Measurements from ENCODE around the gene ADARB1.
"Not testable (repeated sequence)": the region's sequence is repeated elsewhere in the genome, so short reads cannot be mapped to it uniquely, and the experiment has no call there.

The ADARB1 gene

GRCh38 chr21:45141507-45141906, 67.1 kb downstream of the ADARB1 start:
- no peak for TF ChIP-seq CTCF (IDR thresholded peaks at IDR 0.05; ENCODE audit: borderline replicate concordance, control extremely low read depth, extremely low read depth, insufficient read depth, missing control alignments)
- in situ Hi-C loops (cut with MboI; ENCODE audit: low sequenced_read_pairs, unreplicated experiment): loop anchor here (25.0 kb wide), 1 partner anchor 296 kb away; no protein-coding TSS in a partner anchor
- DNase-seq (ENCODE audit: low spot score): no peak

GRCh38 chr21:45142469-45143308, 68.3 kb downstream of the ADARB1 start:
- no peak for TF ChIP-seq CTCF (IDR thresholded peaks at IDR 0.05; ENCODE audit: borderline replicate concordance, control extremely low read depth, extremely low read depth, insufficient read depth, missing control alignments)
- in situ Hi-C loops (cut with MboI; ENCODE audit: low sequenced_read_pairs, unreplicated experiment): loop anchor here (25.0 kb wide), 1 partner anchor 295 kb away; no protein-coding TSS in a partner anchor
- DNase-seq (ENCODE audit: low spot score): no peak

GRCh38 chr21:45143855-45144254, 69.5 kb downstream of the ADARB1 start:
- in situ Hi-C loops (cut with MboI; ENCODE audit: low sequenced_read_pairs, unreplicated experiment): loop anchor here (25.0 kb wide), 1 partner anchor 293 kb away; no protein-coding TSS in a partner anchor
- DNase-seq (ENCODE audit: low spot score): no peak
- TF ChIP-seq CTCF (IDR thresholded peaks at IDR 0.05; ENCODE audit: borderline replicate concordance, control extremely low read depth, extremely low read depth, insufficient read depth, missing control alignments): no peak

DNA sequence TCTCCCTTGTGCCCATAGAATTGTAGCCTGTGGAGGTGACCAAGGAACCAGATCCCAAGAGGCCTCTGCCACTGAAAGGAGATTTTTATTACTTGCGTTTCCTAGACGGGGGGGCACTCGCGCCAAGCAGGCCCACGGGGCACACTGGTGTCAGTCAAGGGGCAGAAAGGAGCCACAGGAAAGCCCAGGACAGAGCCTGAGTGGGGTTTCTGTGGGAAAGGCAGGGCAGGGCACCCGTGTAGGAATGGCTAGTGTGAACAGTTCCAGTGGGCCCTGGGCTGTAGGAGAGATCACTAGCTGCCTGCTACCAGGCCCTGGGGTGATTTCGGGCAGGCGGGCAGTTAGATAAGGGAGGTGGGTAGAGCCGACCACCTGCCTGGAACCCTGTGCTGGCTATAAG, 70.8 kb downstream of the ADARB1 start:
- DNase-seq (ENCODE audit: low spot score): no peak
- no peak for TF ChIP-seq CTCF (IDR thresholded peaks at IDR 0.05; ENCODE audit: borderline replicate concordance, control extremely low read depth, extremely low read depth, insufficient read depth, missing control alignments)
- in situ Hi-C loops (cut with MboI; ENCODE audit: low sequenced_read_pairs, unreplicated experiment): loop anchor here (25.0 kb wide), 1 partner anchor 292 kb away; no protein-coding TSS in a partner anchor

DNA sequence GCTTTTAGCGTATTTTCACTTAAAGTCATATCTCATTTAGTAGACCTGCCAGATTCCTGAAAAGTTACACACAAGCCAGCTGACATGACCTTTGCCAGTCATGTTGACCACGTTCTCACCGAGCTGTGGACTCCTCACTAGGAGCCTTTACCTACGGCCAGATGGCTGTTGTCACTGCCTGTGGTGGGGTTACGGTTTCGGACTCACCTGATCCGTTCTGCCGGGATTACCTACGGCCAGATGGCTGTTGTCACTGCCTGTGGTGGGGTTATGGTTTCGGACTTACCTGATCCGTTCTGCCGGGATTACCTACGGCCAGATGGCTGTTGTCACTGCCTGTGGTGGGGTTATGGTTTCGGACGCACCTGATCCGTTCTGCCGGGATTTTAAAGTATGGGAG, 71.5 kb downstream of the ADARB1 start:
- DNase-seq (ENCODE audit: low spot score): not testable (repeated sequence)
- in situ Hi-C loops (cut with MboI; ENCODE audit: low sequenced_read_pairs, unreplicated experiment): loop anchor here (25.0 kb wide), 1 partner anchor 291 kb away; no protein-coding TSS in a partner anchor

GRCh38 chr21:45146306-45146705, 71.9 kb downstream of the ADARB1 start:
- TF ChIP-seq CTCF (IDR thresholded peaks at IDR 0.05; ENCODE audit: borderline replicate concordance, control extremely low read depth, extremely low read depth, insufficient read depth, missing control alignments): no peak
- in situ Hi-C loops (cut with MboI; ENCODE audit: low sequenced_read_pairs, unreplicated experiment): loop anchor here (25.0 kb wide), 1 partner anchor 291 kb away; no protein-coding TSS in a partner anchor
- DNase-seq (ENCODE audit: low spot score): no peak

DNA sequence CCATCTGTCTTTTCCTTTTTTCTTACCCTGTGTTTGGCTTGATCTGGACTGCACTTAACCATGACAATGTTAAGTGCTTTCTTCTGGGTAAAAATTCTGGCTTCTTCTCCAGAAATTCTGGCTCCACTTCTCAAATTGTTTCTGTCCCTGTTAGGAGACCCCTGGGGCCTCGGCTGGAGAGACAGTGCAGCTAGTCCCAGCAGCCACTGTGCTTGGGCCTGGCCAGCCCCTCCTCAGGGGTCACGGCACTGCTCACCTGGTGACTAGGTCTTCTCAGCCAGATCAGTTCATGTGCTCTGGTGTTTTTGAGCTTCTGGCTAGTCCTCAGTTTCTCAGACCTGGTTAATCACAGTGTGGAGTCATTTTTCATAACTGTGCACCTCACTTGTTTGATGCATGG, 72.4 kb downstream of the ADARB1 start:
- no peak for TF ChIP-seq CTCF (IDR thresholded peaks at IDR 0.05; ENCODE audit: borderline replicate concordance, control extremely low read depth, extremely low read depth, insufficient read depth, missing control alignments)
- in situ Hi-C loops (cut with MboI; ENCODE audit: low sequenced_read_pairs, unreplicated experiment): loop anchor here (25.0 kb wide), 1 partner anchor 290 kb away; no protein-coding TSS in a partner anchor

More for the DNA sequence above, 72.4 kb downstream of the ADARB1 start:
- DNase-seq (ENCODE audit: low spot score): no peak
